GM12892 (cell line): Measurements from ENCODE around the gene MICAL2.
A peak's percentile ranks its signal among the peaks of the same experiment; 100 is the strongest.

ENCODE experiments used
- DNase-seq: peaks from one replicate; pipeline ENCODE4 v3.0.0; 2011; ENCODE audit not compliant: insufficient read length
- FAIRE-seq: peaks from 2 replicates; lab custom pipeline; 2011; peaks lifted over from hg19 to GRCh38; lab: Jason Lieb, UNC
- POLR2A ChIP-seq: IDR thresholded peaks from 2 replicates; pipeline ENCODE4 v1.6.1; 2011; ENCODE audit warnings: low read depth, low read length, control low read depth
- POLR2AphosphoS5 ChIP-seq: IDR thresholded peaks from 2 replicates; pipeline ENCODE4 v1.6.1; 2011; ENCODE audit warnings: low read depth, low read length, control low read depth
- TAF1 ChIP-seq: IDR thresholded peaks from 2 replicates; pipeline ENCODE4 v1.6.1; 2011; ENCODE audit warnings: low read depth, mild to moderate bottlenecking, control low read depth, low read length, borderline replicate concordance

MICAL2 gene

GRCh38 chr11:12217879-12218278, 107.5 kb downstream of the MICAL2 start:
- TF ChIP-seq POLR2A (no peak), POLR2AphosphoS5 (no peak), TAF1 (no peak)
- no peak for FAIRE-seq
- no peak for DNase-seq

GRCh38 chr11:12218909-12219308, 108.5 kb downstream of the MICAL2 start:
- FAIRE-seq: no peak
- TF ChIP-seq TAF1 (no peak), POLR2A (no peak), POLR2AphosphoS5 (no peak)
- no peak for DNase-seq

GRCh38 chr11:12219757-12220156, 109.4 kb downstream of the MICAL2 start:
- FAIRE-seq (no peak), DNase-seq (no peak)
- TF ChIP-seq POLR2AphosphoS5 (no peak), POLR2A (no peak), TAF1 (no peak)

- FAIRE-seq (no peak), DNase-seq (no peak)
Measured at GRCh38 chr11:12220305-12220704, 109.9 kb downstream of the MICAL2 start.

GRCh38 chr11:12221051-12221535, 110.7 kb downstream of the MICAL2 start:
- TF ChIP-seq TAF1 (no peak), POLR2A (no peak), POLR2AphosphoS5 (no peak)
- DNase-seq: no peak
- FAIRE-seq: no peak

More at GRCh38 chr11:12220305-12220704, 109.9 kb downstream of the MICAL2 start:
- TF ChIP-seq TAF1: no peak
- TF ChIP-seq POLR2A: no peak
- TF ChIP-seq POLR2AphosphoS5: no peak

GRCh38 chr11:12222055-12222792, 111.8 kb downstream of the MICAL2 start:
- peak; percentile 61 for FAIRE-seq
- no peak for DNase-seq
- TF ChIP-seq POLR2A: no peak
- no peak for TF ChIP-seq POLR2AphosphoS5
- no peak for TF ChIP-seq TAF1

GRCh38 chr11:12223771-12224536, 113.6 kb downstream of the MICAL2 start:
- TF ChIP-seq POLR2AphosphoS5 (no peak), TAF1 (no peak), POLR2A (no peak)
- DNase-seq: no peak
- peak; percentile 74 for FAIRE-seq

- DNase-seq (peak; percentile 41), FAIRE-seq (peak; percentile 72)
- no peak for TF ChIP-seq POLR2A
- no peak for TF ChIP-seq POLR2AphosphoS5
- TF ChIP-seq TAF1: no peak
Measured at GRCh38 chr11:12224537-12224893, 114.1 kb downstream of the MICAL2 start.

GRCh38 chr11:12225046-12225739, 114.8 kb downstream of the MICAL2 start:
- FAIRE-seq (no peak), DNase-seq (no peak)
- TF ChIP-seq POLR2A: no peak
- TF ChIP-seq TAF1: no peak
- no peak for TF ChIP-seq POLR2AphosphoS5

GRCh38 chr11:12226093-12226492, 115.7 kb downstream of the MICAL2 start:
- no peak for TF ChIP-seq POLR2A
- TF ChIP-seq POLR2AphosphoS5: no peak
- no peak for TF ChIP-seq TAF1
- DNase-seq (no peak), FAIRE-seq (no peak)

- DNase-seq: no peak
- FAIRE-seq: no peak
- TF ChIP-seq POLR2A (no peak), POLR2AphosphoS5 (no peak), TAF1 (no peak)
Measured at GRCh38 chr11:12229450-12230229, 119.2 kb downstream of the MICAL2 start.

GRCh38 chr11:12232160-12232559, 121.8 kb downstream of the MICAL2 start:
- FAIRE-seq (no peak), DNase-seq (no peak)
- TF ChIP-seq TAF1: no peak
- TF ChIP-seq POLR2AphosphoS5: no peak
- no peak for TF ChIP-seq POLR2A
